ENCODE data around the gene VASN.
A peak's percentile ranks its signal among the peaks of the same experiment; 100 is the strongest.

The VASN gene

GRCh38 chr16:4425378-4426020 is 53.9 kb downstream of the VASN start, which contains the start of gene DNAJA3:
TSS of gene DNAJA3 (plus strand) at chr16:4425868. CDS start at chr16:4425882, 14 bp downstream.
- Histone ChIP-seq H3K9me3 (ENCODE audit: insufficient read depth, low read length, severe bottlenecking) (no peaks in the 10 kb centered on the region), H3K4me3 (ENCODE audit: low read depth in 1 of 2, low read length in 2 of 2) (peak within 1 kb of the TSS; percentile 73 to 87), H3K9ac (ENCODE audit: low read depth, low read length) (peak within 1 kb of the TSS; percentile 68), H3K4me1 (ENCODE audit: insufficient read depth, low read length) (peaks cover 29% of the 10 kb centered on the region), H3K79me2 (ENCODE audit: insufficient read depth, low read length) (peaks cover 51% of the 10 kb centered on the region), H3K27me3 (ENCODE audit: insufficient read depth, low read length, poor library complexity) (no peaks in the 10 kb centered on the region), H3K36me3 (ENCODE audit: insufficient read depth, low read length) (peaks cover 13% of the 10 kb centered on the region; the same call in 1 of the 2 replicates), H2AFZ (ENCODE audit: low read depth, low read length) (peak within 1 kb of the TSS; percentile 92), H3K27ac (ENCODE audit: low read length) (peak within 1 kb of the TSS; percentile 99), H3K4me2 (ENCODE audit: insufficient read depth, low read length) (peak within 1 kb of the TSS; percentile 98), H4K20me1 (ENCODE audit: insufficient read depth, low read length) (peaks cover 12% of the 10 kb centered on the region; the same call in 1 of the 2 replicates)
- DNase-seq: peak; percentile 91
- ATAC-seq (ENCODE audit: insufficient read depth, low read depth): peak; percentile 92
- no peak for TF ChIP-seq CTCF (IDR thresholded peaks at IDR 0.05; ENCODE audit: borderline replicate concordance, extremely low read depth, low read length, poor library complexity, severe bottlenecking)
- TF ChIP-seq EZH2 (IDR thresholded peaks at IDR 0.05; ENCODE audit: borderline replicate concordance, low read depth, low read length, severe bottlenecking): no peak

DNA sequence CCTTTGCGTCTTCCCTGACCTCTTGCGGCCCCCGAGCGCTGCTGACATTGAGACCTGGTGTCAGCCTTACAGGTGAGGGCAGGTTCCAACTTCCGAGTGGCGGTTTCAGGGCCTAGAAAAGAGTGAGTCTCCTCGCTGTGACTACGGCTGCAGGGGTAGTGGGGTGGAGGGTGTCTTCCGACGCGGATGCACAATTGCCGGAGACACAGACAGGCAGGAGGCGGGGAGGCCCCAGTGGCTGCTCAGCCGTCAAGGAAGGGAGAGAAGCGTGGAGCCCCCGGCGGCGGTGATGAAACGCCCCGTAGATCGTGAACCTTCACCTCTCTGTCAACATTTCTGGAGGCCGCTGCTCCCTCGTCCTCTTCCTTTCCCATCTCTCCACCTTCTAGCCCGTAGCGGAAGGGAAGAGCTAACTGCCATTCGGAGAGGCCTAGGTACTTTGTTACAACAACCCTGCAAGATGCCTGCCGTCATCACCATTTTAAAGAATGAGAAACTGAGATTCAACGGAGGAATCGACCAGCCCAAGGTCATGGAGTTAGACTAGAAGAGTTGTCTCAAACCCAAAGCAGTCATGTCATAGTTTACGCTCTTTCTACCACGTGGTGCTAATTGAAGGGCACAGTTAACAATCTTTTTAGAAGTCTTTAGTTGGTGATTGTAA is 54.5 kb downstream of the VASN start:
- DNase-seq: no peak
- peak; percentile 30 for ATAC-seq (ENCODE audit: insufficient read depth, low read depth)
- TF ChIP-seq EZH2 (IDR thresholded peaks at IDR 0.05; ENCODE audit: borderline replicate concordance, low read depth, low read length, severe bottlenecking): no peak
- peak; percentile 3 for TF ChIP-seq CTCF (IDR thresholded peaks at IDR 0.05; ENCODE audit: borderline replicate concordance, extremely low read depth, low read length, poor library complexity, severe bottlenecking)

GRCh38 chr16:4426722-4427372 is 55.2 kb downstream of the VASN start:
- peak overlapping the region; percentile 98 for H3K4me2 ChIP-seq (ENCODE audit: insufficient read depth, low read length)
- H2AFZ ChIP-seq (ENCODE audit: low read depth, low read length): peak overlapping the region; percentile 92; the same call in 1 of the 2 replicates

More for the DNA sequence above, 54.5 kb downstream of the VASN start:
- Histone ChIP-seq H3K27ac (ENCODE audit: low read length) (peak overlapping the region; percentile 99), H3K9me3 (ENCODE audit: insufficient read depth, low read length, severe bottlenecking) (no peaks in the 10 kb centered on the region), H3K36me3 (ENCODE audit: insufficient read depth, low read length) (peaks cover 19% of the 10 kb centered on the region; the same call in 1 of the 2 replicates), H3K4me1 (ENCODE audit: insufficient read depth, low read length) (peaks cover 29% of the 10 kb centered on the region), H3K4me2 (ENCODE audit: insufficient read depth, low read length) (peak overlapping the region; percentile 98), H3K27me3 (ENCODE audit: insufficient read depth, low read length, poor library complexity) (no peaks in the 10 kb centered on the region), H4K20me1 (ENCODE audit: insufficient read depth, low read length) (peaks cover 16% of the 10 kb centered on the region; the same call in 1 of the 2 replicates), H3K79me2 (ENCODE audit: insufficient read depth, low read length) (peaks cover 57% of the 10 kb centered on the region), H2AFZ (ENCODE audit: low read depth, low read length) (peak overlapping the region; percentile 92), H3K4me3 (ENCODE audit: low read depth in 1 of 2, low read length in 2 of 2) (peak overlapping the region; percentile 73 to 87), H3K9ac (ENCODE audit: low read depth, low read length) (peak overlapping the region; percentile 68)

More at GRCh38 chr16:4426722-4427372, 55.2 kb downstream of the VASN start:
- Histone ChIP-seq H3K4me1 (ENCODE audit: insufficient read depth, low read length) (peaks cover 29% of the 10 kb centered on the region), H3K36me3 (ENCODE audit: insufficient read depth, low read length) (peaks cover 25% of the 10 kb centered on the region; the same call in 1 of the 2 replicates), H3K27me3 (ENCODE audit: insufficient read depth, low read length, poor library complexity) (no peaks in the 10 kb centered on the region), H3K4me3 (ENCODE audit: low read depth in 1 of 2, low read length in 2 of 2) (peak overlapping the region; percentile 73 to 87), H3K79me2 (ENCODE audit: insufficient read depth, low read length) (peaks cover 57% of the 10 kb centered on the region), H3K9ac (ENCODE audit: low read depth, low read length) (peak overlapping the region; percentile 68), H3K9me3 (ENCODE audit: insufficient read depth, low read length, severe bottlenecking) (no peaks in the 10 kb centered on the region), H3K27ac (ENCODE audit: low read length) (peak overlapping the region; percentile 99), H4K20me1 (ENCODE audit: insufficient read depth, low read length) (peaks cover 16% of the 10 kb centered on the region; the same call in 1 of the 2 replicates)
- no peak for TF ChIP-seq CTCF (IDR thresholded peaks at IDR 0.05; ENCODE audit: borderline replicate concordance, extremely low read depth, low read length, poor library complexity, severe bottlenecking)
- no peak for TF ChIP-seq EZH2 (IDR thresholded peaks at IDR 0.05; ENCODE audit: borderline replicate concordance, low read depth, low read length, severe bottlenecking)
- DNase-seq (no peak), ATAC-seq (ENCODE audit: insufficient read depth, low read depth) (no peak)

All from DND-41 (cell line).